ENCODE measurements around the gene LYPD1. TPM values are rescaled to one million over a fixed set of nuclear protein-coding genes. Genes with fewer than 3 reads are reported as not detected.

Gene LYPD1
- total and polyA plus RNA-seq, 2 of the 4 experiments (the other 2 are of a cell fraction): 66.1 to 87.6 TPM

GRCh38 chr2:132716954-132717353, 46.9 kb upstream of the LYPD1 start:
- no peak overlapping the region for H3K23ac ChIP-seq (ENCODE audit: low read depth, low read length)
- H3K27me3 ChIP-seq (ENCODE audit: control insufficient read depth, insufficient read depth, low read length): no peaks in the 10 kb centered on the region
- no peak for ATAC-seq (ENCODE audit: low read depth)
- no CpG with 5 or more reads among the region's 2 CpGs for WGBS, 2 experiments (ENCODE audit: extremely low coverage in 2 of 2, insufficient read length in 1 of 2)
- H3K27ac ChIP-seq (ENCODE audit: insufficient read depth, low read length): no peak overlapping the region
- intact Hi-C loops (cut with micrococcal nuclease) (no loop called here), in situ Hi-C loops (cut with MboI; ENCODE audit: low sequenced_read_pairs) (no loop called here), dilution Hi-C loops (cut with HindIII; ENCODE audit: low sequenced_read_pairs, unreplicated experiment) (no loop called here)
- H3K14ac ChIP-seq (replicated peaks; ENCODE audit: low read depth, low read length): no peak overlapping the region
- no peak overlapping the region for H2BK15ac ChIP-seq (ENCODE audit: low read depth, low read length)
- H2AK9ac ChIP-seq (replicated peaks; ENCODE audit: low read depth, low read length, poor library complexity): no peak overlapping the region
- no peak for TF ChIP-seq CHD1 (IDR thresholded peaks at IDR 0.05; ENCODE audit: low read depth, low read length)
- no peak for TF ChIP-seq CTCF (conservative IDR thresholded peaks at IDR 0.05; ENCODE audit: low read depth, low read length)
- TF ChIP-seq MAFK (IDR thresholded peaks at IDR 0.05; ENCODE audit: low read depth, low read length): no peak
- no peak for TF ChIP-seq BHLHE40 (IDR thresholded peaks at IDR 0.05; ENCODE audit: low read depth, low read length)
- no peak for TF ChIP-seq MXI1 (IDR thresholded peaks at IDR 0.05; ENCODE audit: borderline replicate concordance, low read depth, low read length)
- no peak for TF ChIP-seq POLR2A (IDR thresholded peaks at IDR 0.05; ENCODE audit: low read depth, low read length)
- TF ChIP-seq USF2 (IDR thresholded peaks at IDR 0.05; ENCODE audit: low read depth, low read length): no peak
- TF ChIP-seq SMC3 (IDR thresholded peaks at IDR 0.05; ENCODE audit: low read depth, low read length): no peak
- no peak for TF ChIP-seq FOS (IDR thresholded peaks at IDR 0.05; ENCODE audit: low read depth, low read length)
- no peak for TF ChIP-seq RAD21 (IDR thresholded peaks at IDR 0.05; ENCODE audit: low read length)
- no peak for TF ChIP-seq MAZ (IDR thresholded peaks at IDR 0.05; ENCODE audit: borderline replicate concordance, low read depth, low read length)
- no peak for TF ChIP-seq RCOR1 (IDR thresholded peaks at IDR 0.05; ENCODE audit: insufficient replicate concordance, low read length)
- no TSS peak for BruUV-seq (replicated peaks)
- H3K9me1 ChIP-seq (ENCODE audit: insufficient read depth, low read length): peaks cover 21% of the 10 kb centered on the region
- DNase-seq: no peak
- no peak overlapping the region for H3K18ac ChIP-seq (ENCODE audit: low read depth, low read length)
- no peak overlapping the region for H3K4me2 ChIP-seq (ENCODE audit: low read depth, low read length)
- ChIA-PET CTCF (no interaction called here), POLR2A (ENCODE audit: unreplicated experiment) (no interaction called here)
- H2AK5ac ChIP-seq (ENCODE audit: low read depth, low read length): no peak overlapping the region
- H2BK120ac ChIP-seq (ENCODE audit: low read depth, low read length): no peak overlapping the region
- no peak overlapping the region for H2BK20ac ChIP-seq (ENCODE audit: low read depth, low read length)
- H3K36me3 ChIP-seq (ENCODE audit: control insufficient read depth, insufficient read depth, low read length): peaks cover 11% of the 10 kb centered on the region
- peaks cover 3% of the 10 kb centered on the region; the same call in 1 of the 2 replicates for H4K20me1 ChIP-seq (ENCODE audit: insufficient read depth, low read length)
- no peak overlapping the region for H4K5ac ChIP-seq (ENCODE audit: low read depth, low read length)
- no peak overlapping the region for H3K9ac ChIP-seq (ENCODE audit: low read depth, low read length)
- no peak overlapping the region for H3K4ac ChIP-seq (ENCODE audit: low read depth, low read length)
- H3K4me1 ChIP-seq (ENCODE audit: control insufficient read depth, insufficient read depth, low read length): no peaks in the 10 kb centered on the region
- H3K9me3 ChIP-seq (ENCODE audit: control insufficient read depth, insufficient read depth, low read length): no peaks in the 10 kb centered on the region
- no peak overlapping the region for H3K56ac ChIP-seq (ENCODE audit: extremely low read depth, insufficient read depth, low read length)
- no peak overlapping the region for H2AFZ ChIP-seq (replicated peaks; ENCODE audit: low read length, poor library complexity)
- H2BK5ac ChIP-seq (ENCODE audit: low read depth, low read length, poor library complexity, severe bottlenecking): no peak overlapping the region
- H4K8ac ChIP-seq (ENCODE audit: low read depth in 2 of 2, low read length in 2 of 2): no peak overlapping the region
- H3K79me1 ChIP-seq (ENCODE audit: low read depth in 1 of 2, low read length in 2 of 2): peaks cover 0 to under 1% of the 10 kb centered on the region in 2 experiments; a peak in 1 of 4 replicates
- H4K91ac ChIP-seq (ENCODE audit: insufficient read depth, low read depth, low read length): no peak overlapping the region
- H3K4me3 ChIP-seq (ENCODE audit: insufficient read depth, low read depth, low read length): no peak overlapping the region

All from IMR-90 (cell line).